SK-N-SH (cell line): ENCODE results near the gene CASP8AP2. TPM values are rescaled to one million over a fixed set of nuclear protein-coding genes. Genes with fewer than 3 reads are reported as not detected.

Experiments
- CTCF ChIA-PET: fragments of 300-600, 350-600 bp; formaldehyde crosslinking; extraction: SDS; loops from one replicate; lab custom pipeline; 2021; lab: Yijun Ruan, JAX
- POLR2A ChIA-PET: fragments of 350-600 bp; sonication (Branson Sonifier 250); formaldehyde crosslinking; extraction: SDS; loops from one replicate; lab custom pipeline; 2020; ENCODE audit warnings: antibody characterized with exemption, inconsistent platforms; lab: Yijun Ruan, JAX
- DNase-seq: peaks from one replicate; pipeline ENCODE4 v3.0.0; 2012
- H2AFZ ChIP-seq: fragments of 200-600 bp; sonication (generic); 2 replicates; pipeline ENCODE4 v1.8.1; 2016; ENCODE audit warnings: antibody characterized with exemption, mild to moderate bottlenecking, low read depth
- H3F3A ChIP-seq: fragments of 200-600 bp; sonication (generic); replicated peaks from 2 replicates; pipeline ENCODE3; 2016; ENCODE audit warnings: antibody characterized with exemption, mild to moderate bottlenecking; ENCODE audit not compliant: insufficient read depth
- H3K27ac ChIP-seq, 2 experiments: fragments of 200-500 bp in 1 of 2; fragments of 200-600 bp in 1 of 2; sonication (Bioruptor generic) in 1 of 2; sonication (generic), shearing (Covaris generic) in 1 of 2; 2 replicates each; pipeline versions ENCODE4 v1.5.1 to v1.6.1; 2014 to 2016; ENCODE audit warnings: low read depth in 2 of 2, inconsistent platforms in 1 of 2, low read length in 1 of 2, mild to moderate bottlenecking in 1 of 2, mixed read lengths in 1 of 2
- H3K27me3 ChIP-seq: fragments of 200-600 bp; sonication (generic), shearing (Covaris generic); 2 replicates; pipeline ENCODE4 v1.6.1; 2016; ENCODE audit warnings: mixed run types; ENCODE audit not compliant: insufficient read depth
- H3K36me3 ChIP-seq, 2 experiments: fragments of 200-500 bp in 1 of 2; fragments of 200-600 bp in 1 of 2; sonication (Bioruptor generic) in 1 of 2; sonication (generic) in 1 of 2; replicated peaks in 1 of 2; 2 replicates each; pipeline versions ENCODE3 to v1.5.1; 2014 to 2016; ENCODE audit warnings: low read length in 1 of 2, mild to moderate bottlenecking in 1 of 2; ENCODE audit not compliant: insufficient read depth in 2 of 2, control insufficient read depth in 1 of 2
- H3K4me1 ChIP-seq, 2 experiments: fragments of 200-500 bp in 1 of 2; fragments of 200-600 bp in 1 of 2; sonication (Bioruptor generic) in 1 of 2; sonication (generic), shearing (Covaris generic) in 1 of 2; 2 replicates each; pipeline versions ENCODE4 v1.5.1 to v1.6.1; 2014 to 2016; ENCODE audit warnings: low read depth in 1 of 2, low read length in 1 of 2, mixed run types in 1 of 2; ENCODE audit not compliant: insufficient read depth in 2 of 2, control insufficient read depth in 1 of 2
- H3K4me2 ChIP-seq: fragments of 200-600 bp; sonication (generic), shearing (Covaris generic); 2 replicates; pipeline ENCODE4 v1.6.1; 2017; ENCODE audit warnings: mixed run types
- H3K4me3 ChIP-seq, 2 experiments: fragments of 200-500 bp in 1 of 2; fragments of 200-600 bp in 1 of 2; sonication (Bioruptor generic) in 1 of 2; sonication (generic), shearing (Covaris generic) in 1 of 2; 2 replicates each; pipeline versions ENCODE4 v1.5.1 to v1.8.1; 2014 to 2016; ENCODE audit warnings: low read depth in 2 of 2, inconsistent platforms in 1 of 2, low read length in 1 of 2, mild to moderate bottlenecking in 1 of 2, mixed read lengths in 1 of 2, moderate library complexity in 1 of 2
- H3K79me2 ChIP-seq: fragments of 200-600 bp; sonication (generic); 2 replicates; pipeline ENCODE4 v1.8.1; 2017; ENCODE audit warnings: mild to moderate bottlenecking; ENCODE audit not compliant: insufficient read depth
- H3K9ac ChIP-seq: fragments of 200-600 bp; sonication (generic); 2 replicates; pipeline ENCODE4 v1.6.1; 2017; ENCODE audit warnings: mixed run types
- H3K9me2 ChIP-seq: fragments of 200-600 bp; sonication (generic); 2 replicates; pipeline ENCODE4 v1.6.1; 2017; ENCODE audit warnings: mixed run types
- H3K9me3 ChIP-seq: fragments of 200-600 bp; sonication (generic); 2 replicates; pipeline ENCODE4 v1.6.1; 2017; ENCODE audit warnings: mixed run types, mild to moderate bottlenecking, moderate library complexity
- H4K20me1 ChIP-seq: fragments of 200-600 bp; sonication (generic); 2 replicates; pipeline ENCODE4 v1.6.1; 2017; ENCODE audit warnings: mild to moderate bottlenecking, mixed run types; ENCODE audit not compliant: insufficient read depth
- CHD2 ChIP-seq: fragments of 150-350 bp; IDR thresholded peaks from 2 replicates; pipeline ENCODE4 v1.6.1; 2018; ENCODE audit warnings: low read length; ENCODE audit not compliant: partially characterized antibody
- CTCF ChIP-seq: fragments of 200-600 bp; sonication (generic); IDR thresholded peaks from 2 replicates; pipeline ENCODE4 v1.6.1; 2017; ENCODE audit warnings: antibody characterized with exemption, mild to moderate bottlenecking, moderate library complexity
- EZH2phosphoT487 ChIP-seq: fragments of 200-600 bp; sonication (generic); IDR thresholded peaks from 2 replicates; pipeline ENCODE4 v1.6.1; 2017; ENCODE audit warnings: low read depth, mixed run types, mild to moderate bottlenecking, antibody characterized with exemption, moderate library complexity, borderline replicate concordance
- FOXJ3 ChIP-seq: sonication (generic); formaldehyde crosslinking; IDR thresholded peaks from 2 replicates; pipeline ENCODE4 v1.5.1; 2020; ENCODE audit warnings: mild to moderate bottlenecking, missing genetic modification reagents
- GABPA ChIP-seq: IDR thresholded peaks from 2 replicates; pipeline ENCODE4 v1.4.0; 2012; ENCODE audit warnings: low read depth, mild to moderate bottlenecking
- GATA2 ChIP-seq: sonication (generic); formaldehyde crosslinking; IDR thresholded peaks from 2 replicates; pipeline ENCODE4 v1.5.0; 2020; ENCODE audit warnings: mild to moderate bottlenecking, missing genetic modification reagents
- IRF3 ChIP-seq: fragments of 150-350 bp; IDR thresholded peaks from 2 replicates; pipeline ENCODE4 v1.6.1; 2016; ENCODE audit warnings: mild to moderate bottlenecking, low read depth, low read length
- MAX ChIP-seq: IDR thresholded peaks from 2 replicates; pipeline ENCODE4 v1.4.0; 2012; ENCODE audit warnings: low read depth
- MXI1 ChIP-seq: IDR thresholded peaks from 2 replicates; pipeline ENCODE4 v1.6.1; 2012; ENCODE audit warnings: mild to moderate bottlenecking, low read depth, low read length, improper control_type of control experiment
- PBX3 ChIP-seq: IDR thresholded peaks from 2 replicates; pipeline ENCODE4; 2012
- POLR2AphosphoS5 ChIP-seq: IDR thresholded peaks from 2 replicates; pipeline ENCODE4 v1.6.1; 2012; ENCODE audit warnings: low read depth, low read length
- RAD21 ChIP-seq: IDR thresholded peaks from 2 replicates; pipeline ENCODE4 v1.6.1; 2012; ENCODE audit warnings: mild to moderate bottlenecking, low read length
- REST ChIP-seq: IDR thresholded peaks from 2 replicates; pipeline ENCODE4 v1.6.1; 2012; ENCODE audit warnings: mild to moderate bottlenecking, low read depth, low read length, moderate library complexity
- RFX5 ChIP-seq: IDR thresholded peaks from 2 replicates; pipeline ENCODE4 v1.6.1; 2012; ENCODE audit warnings: mild to moderate bottlenecking, improper control_type of control experiment, low read length
- RXRA ChIP-seq: IDR thresholded peaks from 2 replicates; pipeline ENCODE4 v1.4.0; 2012; ENCODE audit warnings: low read depth, mild to moderate bottlenecking, borderline replicate concordance
- USF1 ChIP-seq: IDR thresholded peaks from 2 replicates; pipeline ENCODE4 v1.4.0; 2012; ENCODE audit warnings: low read depth, borderline replicate concordance
- USF2 ChIP-seq: fragments of 150-350 bp; IDR thresholded peaks from 2 replicates; pipeline ENCODE4 v1.6.1; 2017; ENCODE audit warnings: antibody characterized with exemption, low read length, low read depth, borderline replicate concordance
- YY1 ChIP-seq: IDR thresholded peaks from 2 replicates; pipeline ENCODE4 v1.4.0; 2012; ENCODE audit warnings: low read depth, mild to moderate bottlenecking
- WGBS: methylation state at CpG from one replicate; pipeline ENCODE4 v1.1.6; 2017; ENCODE audit warnings: low lambda C conversion rate; 5-methylcytosine and 5-hydroxymethylcytosine counted together
- polyA plus RNA-seq, 3 experiments: library from polyadenylated mRNA; depleted of rRNA; stranded (reverse); fragments of >200 nt; gene quantifications; 2 replicates each; pipeline ENCODE4 v1.2.3, GENCODE V29; 2012

CASP8AP2 gene
- polyA plus RNA-seq, 1 of the 3 experiments (the other 2 are of a cell fraction): 2.8 TPM

- H3K4me1 ChIP-seq: no peaks in the 10 kb centered on the region; a peak in 1 of 4 replicates
- no peaks in the 10 kb centered on the region for H3F3A ChIP-seq
- H4K20me1 ChIP-seq: no peaks in the 10 kb centered on the region
- ChIA-PET CTCF (no interaction called here), POLR2A (no interaction called here)
- H3K9me2 ChIP-seq: no peaks in the 10 kb centered on the region
- no peaks in the 10 kb centered on the region for H3K9me3 ChIP-seq
- H3K79me2 ChIP-seq: no peaks in the 10 kb centered on the region
- no peaks in the 10 kb centered on the region for H3K36me3 ChIP-seq
- no peak within 1 kb of the TSS for H2AFZ ChIP-seq
- DNase-seq: no peak
- H3K9ac ChIP-seq: no peak within 1 kb of the TSS
- no peaks in the 10 kb centered on the region for H3K27me3 ChIP-seq
- 83% methylated on average over 1 of the region's 1 CpG for WGBS
- no peak within 1 kb of the TSS for H3K27ac ChIP-seq
- no peak within 1 kb of the TSS for H3K4me2 ChIP-seq
- H3K4me3 ChIP-seq: no peak within 1 kb of the TSS
- TF ChIP-seq MXI1: no peak
- no peak for TF ChIP-seq GATA2 (CRISPR knock-in tag)
- TF ChIP-seq IRF3: no peak
- no peak for TF ChIP-seq GABPA
- TF ChIP-seq RAD21: no peak
- TF ChIP-seq CHD2: no peak
- no peak for TF ChIP-seq YY1
- no peak for TF ChIP-seq USF1
- no peak for TF ChIP-seq FOXJ3 (CRISPR knock-in tag)
- no peak for TF ChIP-seq POLR2AphosphoS5
- TF ChIP-seq EZH2phosphoT487: no peak
- no peak for TF ChIP-seq RXRA
- no peak for TF ChIP-seq RFX5
- no peak for TF ChIP-seq USF2
- TF ChIP-seq REST: no peak
- no peak for TF ChIP-seq PBX3
- no peak for TF ChIP-seq CTCF
- no peak for TF ChIP-seq MAX
These were observed 64.5 kb downstream of the CASP8AP2 start, which contains the start of gene GJA10 for GRCh38 chr6:89894169-89894568. Gene GJA10, plus strand, starts transcription at chr6:89894469. Its CDS starts 0 bp downstream, at chr6:89894469.
